Measurements from ENCODE around the gene ABCB9. TPM values are rescaled to one million over a fixed set of nuclear protein-coding genes. Genes with fewer than 3 reads are reported as not detected.

The ABCB9 gene
- polyA plus RNA-seq, 1 experiment: 6.1 TPM

GRCh38 chr12:122966743-122967550 lies 684 bp upstream of the ABCB9 start:
- DNase-seq (ENCODE audit: low read depth): no peak
- POLR2A ChIA-PET: no interaction called here
- Histone ChIP-seq H3K27me3 (ENCODE audit: control insufficient read depth, insufficient read depth, low read length) (no peaks in the 10 kb centered on the region), H3K36me3 (ENCODE audit: control insufficient read depth, insufficient read depth, low read length) (no peaks in the 10 kb centered on the region), H3K4me3 (ENCODE audit: low read depth, low read length) (no peak overlapping the region)
- CTCF ChIA-PET: interaction anchor here (0.9 to 1.6 kb wide), 6 partner anchors 13 to 271 kb away, joined by 3 to 7 read pairs (median 3); no protein-coding TSS in a partner anchor
- TF ChIP-seq, protein P1, sequence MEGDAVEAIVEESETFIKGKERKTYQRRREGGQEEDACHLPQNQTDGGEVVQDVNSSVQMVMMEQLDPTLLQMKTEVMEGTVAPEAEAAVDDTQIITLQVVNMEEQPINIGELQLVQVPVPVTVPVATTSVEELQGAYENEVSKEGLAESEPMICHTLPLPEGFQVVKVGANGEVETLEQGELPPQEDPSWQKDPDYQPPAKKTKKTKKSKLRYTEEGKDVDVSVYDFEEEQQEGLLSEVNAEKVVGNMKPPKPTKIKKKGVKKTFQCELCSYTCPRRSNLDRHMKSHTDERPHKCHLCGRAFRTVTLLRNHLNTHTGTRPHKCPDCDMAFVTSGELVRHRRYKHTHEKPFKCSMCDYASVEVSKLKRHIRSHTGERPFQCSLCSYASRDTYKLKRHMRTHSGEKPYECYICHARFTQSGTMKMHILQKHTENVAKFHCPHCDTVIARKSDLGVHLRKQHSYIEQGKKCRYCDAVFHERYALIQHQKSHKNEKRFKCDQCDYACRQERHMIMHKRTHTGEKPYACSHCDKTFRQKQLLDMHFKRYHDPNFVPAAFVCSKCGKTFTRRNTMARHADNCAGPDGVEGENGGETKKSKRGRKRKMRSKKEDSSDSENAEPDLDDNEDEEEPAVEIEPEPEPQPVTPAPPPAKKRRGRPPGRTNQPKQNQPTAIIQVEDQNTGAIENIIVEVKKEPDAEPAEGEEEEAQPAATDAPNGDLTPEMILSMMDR (IDR thresholded peaks at IDR 0.05; ENCODE audit: insufficient read depth, low read depth, low read length): no peak

DNA sequence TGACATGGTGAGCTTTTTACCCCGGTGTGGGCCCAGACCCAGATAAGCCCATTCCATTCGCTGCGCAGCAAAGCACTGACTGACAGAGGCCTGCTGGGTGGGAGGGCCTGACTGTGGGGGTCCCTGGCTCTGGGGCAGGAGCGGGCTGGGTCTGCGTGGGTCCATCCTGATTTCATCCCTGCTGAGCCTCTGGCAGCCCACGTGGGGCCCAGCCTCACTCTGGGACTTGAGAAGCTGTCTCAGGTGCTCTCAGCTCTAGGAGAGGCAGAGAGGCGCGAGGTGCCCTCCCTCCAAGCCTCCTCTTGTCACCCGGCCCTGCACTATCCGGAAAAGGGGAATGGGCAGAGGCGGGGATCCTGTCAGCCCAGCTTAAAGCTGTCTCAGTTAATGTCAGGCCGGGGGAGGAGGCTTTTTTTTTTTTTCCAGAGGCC lies 927 bp downstream of the ABCB9 start:
- H3K36me3 ChIP-seq (ENCODE audit: control insufficient read depth, insufficient read depth, low read length): no peaks in the 10 kb centered on the region
- ChIA-PET POLR2A (no interaction called here), CTCF (interaction anchor here (0.9 to 4.1 kb wide), 5 partner anchors 19 to 131 kb away, joined by 3 to 15 read pairs (median 3); no protein-coding TSS in a partner anchor)
- DNase-seq (ENCODE audit: low read depth): no peak
- TF ChIP-seq, protein P1 (IDR thresholded peaks at IDR 0.05; ENCODE audit: insufficient read depth, low read depth, low read length): no peak
- H3K27me3 ChIP-seq (ENCODE audit: control insufficient read depth, insufficient read depth, low read length): no peaks in the 10 kb centered on the region
- peak overlapping the region; percentile 74 for H3K4me3 ChIP-seq (ENCODE audit: low read depth, low read length)

DNA sequence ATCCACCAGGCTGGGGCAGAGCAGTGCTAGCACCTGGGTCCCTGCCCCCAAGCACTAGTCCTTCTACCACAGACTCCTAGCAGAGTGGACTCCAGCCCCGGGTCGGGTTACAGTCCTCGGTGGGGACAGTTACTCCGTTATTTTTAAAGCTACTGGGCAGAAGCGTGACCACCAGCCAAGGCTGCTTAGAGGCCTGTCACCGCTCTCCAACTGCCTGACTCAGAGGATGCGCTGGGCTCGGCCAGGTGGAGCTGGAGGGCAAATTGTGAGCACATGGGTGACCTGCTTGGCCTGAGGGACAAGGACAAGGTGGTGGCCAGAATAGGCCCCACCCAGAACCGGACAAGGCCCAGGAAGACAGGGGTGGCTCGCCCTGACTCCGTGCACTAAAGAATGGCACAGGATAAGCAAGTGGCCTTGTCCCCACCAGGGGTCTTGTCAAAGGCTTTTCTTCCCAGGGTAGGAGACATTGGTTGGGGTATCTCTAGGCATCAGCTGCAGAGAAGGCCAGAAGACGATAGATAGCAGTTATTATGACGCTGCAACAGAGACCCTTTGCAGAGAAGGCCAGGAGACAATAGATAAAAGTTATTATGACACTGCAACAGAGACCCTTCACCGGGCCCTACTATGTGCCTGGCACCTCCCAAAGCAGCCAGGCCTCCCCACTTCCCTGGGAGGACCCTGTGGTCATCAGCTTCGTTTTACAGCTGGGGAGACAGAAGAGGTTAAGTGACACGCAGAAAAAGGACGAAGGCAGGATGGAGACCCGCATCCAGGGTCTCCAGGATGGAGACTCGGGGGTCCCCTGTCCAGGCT lies 1.6 kb downstream of the ABCB9 start:
- TF ChIP-seq, protein P1 (IDR thresholded peaks at IDR 0.05; ENCODE audit: insufficient read depth, low read depth, low read length): no peak
- ChIA-PET POLR2A (no interaction called here), CTCF (interaction anchor here (0.9 to 4.1 kb wide), 3 partner anchors 20 to 104 kb away, joined by 3 to 15 read pairs (median 3); no protein-coding TSS in a partner anchor)
- no peaks in the 10 kb centered on the region for H3K27me3 ChIP-seq (ENCODE audit: control insufficient read depth, insufficient read depth, low read length)
- DNase-seq (ENCODE audit: low read depth): no peak
- no peak overlapping the region for H3K4me3 ChIP-seq (ENCODE audit: low read depth, low read length)
- H3K36me3 ChIP-seq (ENCODE audit: control insufficient read depth, insufficient read depth, low read length): peaks cover 2% of the 10 kb centered on the region; the same call in 1 of the 2 replicates

DNA sequence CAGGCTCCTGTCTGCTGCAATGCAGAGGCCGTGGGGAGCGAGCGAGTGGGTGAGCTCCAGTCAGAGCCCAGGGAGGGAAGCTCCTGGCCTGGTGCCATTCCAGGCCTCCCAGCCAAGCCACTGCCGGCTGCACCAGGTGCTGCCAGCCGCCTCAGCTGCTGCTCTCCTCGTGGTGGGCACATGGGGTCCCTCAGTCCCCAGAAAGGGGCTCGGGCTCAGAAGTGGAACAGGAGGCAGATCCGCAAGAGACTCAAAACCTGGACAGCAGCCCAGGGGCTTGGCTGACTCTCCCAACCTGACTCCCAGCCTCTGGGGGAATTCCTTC lies 2.4 kb downstream of the ABCB9 start:
- TF ChIP-seq, protein P1 (IDR thresholded peaks at IDR 0.05; ENCODE audit: insufficient read depth, low read depth, low read length): no peak
- no peaks in the 10 kb centered on the region for H3K27me3 ChIP-seq (ENCODE audit: control insufficient read depth, insufficient read depth, low read length)
- ChIA-PET POLR2A (no interaction called here), CTCF (interaction anchor here (0.9 to 4.1 kb wide), 4 partner anchors 11 to 275 kb away, joined by 3 to 15 read pairs (median 5); no protein-coding TSS in a partner anchor)
- DNase-seq (ENCODE audit: low read depth): no peak
- no peak overlapping the region for H3K4me3 ChIP-seq (ENCODE audit: low read depth, low read length)
- peaks cover 3% of the 10 kb centered on the region for H3K36me3 ChIP-seq (ENCODE audit: control insufficient read depth, insufficient read depth, low read length)
